ENCODE measurements around the gene ARHGAP10. TPM values are rescaled to one million over a fixed set of nuclear protein-coding genes. Genes with fewer than 3 reads are reported as not detected.
A peak's percentile ranks its signal among the peaks of the same experiment; 100 is the strongest.

The ARHGAP10 gene
- total and polyA plus RNA-seq, 3 experiments from 2014 or later: 8.6 to 14.0 (median 9.7) TPM

DNA sequence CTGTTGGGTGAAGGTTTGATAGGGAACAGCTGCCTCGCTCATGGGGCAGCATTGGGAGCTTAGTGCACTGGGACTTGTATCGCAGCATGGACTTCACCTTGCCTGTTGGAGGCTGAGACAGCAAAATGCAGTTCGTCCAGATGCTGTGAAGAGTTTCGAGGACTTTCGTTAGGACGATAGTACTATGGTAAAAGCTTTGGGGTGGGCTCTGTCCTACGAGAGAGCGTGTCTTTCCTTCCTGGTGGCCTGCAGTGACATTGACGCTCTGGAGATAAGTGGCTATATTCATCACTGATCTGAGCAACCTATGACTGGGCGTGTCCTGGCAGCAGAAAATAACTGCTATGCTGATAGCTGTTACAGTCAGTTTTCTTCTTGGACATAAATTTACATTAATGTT is 44.8 kb downstream of the ARHGAP10 start:
- Mint-ChIP-seq H3K27ac (peak overlapping the region in 1 of 8 donors; percentile 14), H3K4me3 (no peak overlapping the region), H3K27me3 (no peaks in the 10 kb centered on the region), H3K9me3 (no peaks in the 10 kb centered on the region), H3K36me3 (peaks cover 0 to 2% (median 0%) of the 10 kb centered on the region in 3 donors), H3K4me1 (peaks cover 7 to 13% (median 8%) of the 10 kb centered on the region in 3 donors)
- no peak for DNase-seq
- Histone ChIP-seq H3K27ac (ENCODE audit: low read depth, low read length) (no peak overlapping the region), H3K9me3 (ENCODE audit: low read length) (no peaks in the 10 kb centered on the region), H3K27me3 (ENCODE audit: insufficient read depth, low read length, poor library complexity, severe bottlenecking) (no peaks in the 10 kb centered on the region), H3K36me3 (ENCODE audit: insufficient read depth, low read length) (no peaks in the 10 kb centered on the region), H3K4me1 (ENCODE audit: insufficient read depth, low read length) (no peaks in the 10 kb centered on the region), H3K4me3 (ENCODE audit: low read length) (no peak overlapping the region)
- CTCF ChIA-PET: no interaction called here
- POLR2A ChIA-PET: no interaction called here

DNA sequence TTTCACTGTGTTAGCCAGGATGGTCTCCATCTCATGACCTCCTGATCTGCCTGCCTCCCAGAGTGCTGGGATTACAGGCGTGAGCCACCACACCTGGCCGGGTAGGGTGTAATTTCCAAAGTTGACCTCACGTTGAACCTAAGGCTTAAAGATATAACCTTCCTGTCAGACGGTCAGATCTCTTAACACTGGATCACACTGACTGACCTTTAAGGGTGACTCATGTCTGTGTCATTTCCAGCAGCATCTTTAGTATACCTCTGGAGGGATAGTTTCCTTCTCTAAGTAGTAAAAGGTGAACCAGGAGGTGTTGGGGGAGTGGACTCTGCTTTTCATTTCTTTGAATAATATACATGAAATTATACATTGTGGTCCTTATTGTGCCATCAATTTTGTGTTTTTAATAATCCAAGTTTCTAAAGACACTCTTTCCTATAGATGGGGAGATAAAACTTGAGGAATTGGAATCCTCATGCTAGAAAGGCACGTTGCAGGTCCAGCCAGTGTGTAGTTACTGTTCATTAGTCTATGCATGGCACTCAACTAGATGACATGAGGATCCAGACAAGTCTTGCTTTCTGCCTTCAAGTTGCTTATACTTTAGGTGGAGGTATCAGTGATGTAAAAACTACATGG is 45.7 kb downstream of the ARHGAP10 start:
- peak overlapping the region in 1 of 8 donors; percentile 72 for H3K27ac Mint-ChIP-seq

DNA sequence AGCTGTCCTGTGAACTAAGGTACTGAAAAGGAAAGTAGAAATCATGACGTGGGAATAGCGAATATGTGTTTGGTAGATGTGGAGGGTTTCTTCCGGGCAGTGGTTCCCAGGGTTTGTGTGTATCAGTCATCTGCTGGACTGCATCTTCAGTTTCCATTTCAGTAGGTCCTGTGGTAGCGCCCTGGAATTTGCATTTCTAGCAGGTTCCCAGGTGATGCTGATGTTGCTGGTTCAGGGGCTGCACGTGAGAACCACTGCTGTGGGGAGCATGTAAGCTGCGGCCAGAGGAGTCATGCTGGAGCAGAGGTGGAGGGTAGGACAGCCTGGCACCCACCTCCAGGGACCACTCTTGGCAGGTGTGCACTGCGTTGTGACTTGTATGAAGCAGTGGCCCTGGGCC is 47.1 kb downstream of the ARHGAP10 start:
- Mint-ChIP-seq H3K4me3 (no peak overlapping the region), H3K4me1 (peaks cover 13 to 20% (median 14%) of the 10 kb centered on the region in 3 donors), H3K27me3 (no peaks in the 10 kb centered on the region), H3K27ac (no peak overlapping the region), H3K36me3 (peaks cover 0 to 2% (median 0%) of the 10 kb centered on the region in 3 donors), H3K9me3 (no peaks in the 10 kb centered on the region)
- no peaks in the 10 kb centered on the region for H3K27me3 ChIP-seq (ENCODE audit: insufficient read depth, low read length, poor library complexity, severe bottlenecking)
- no peaks in the 10 kb centered on the region for H3K9me3 ChIP-seq (ENCODE audit: low read length)
- POLR2A ChIA-PET: no interaction called here
- H3K36me3 ChIP-seq (ENCODE audit: insufficient read depth, low read length): no peaks in the 10 kb centered on the region
- CTCF ChIA-PET: no interaction called here
- H3K27ac ChIP-seq (ENCODE audit: low read depth, low read length): no peak overlapping the region
- DNase-seq: no peak
- H3K4me3 ChIP-seq (ENCODE audit: low read length): no peak overlapping the region
- H3K4me1 ChIP-seq (ENCODE audit: insufficient read depth, low read length): no peaks in the 10 kb centered on the region

More for the DNA sequence above, 45.7 kb downstream of the ARHGAP10 start:
- H3K36me3 Mint-ChIP-seq: peaks cover 0 to 2% (median 0%) of the 10 kb centered on the region in 3 donors
- H3K9me3 ChIP-seq (ENCODE audit: low read length): no peaks in the 10 kb centered on the region
- ChIA-PET CTCF (no interaction called here), POLR2A (no interaction called here)
- no peaks in the 10 kb centered on the region for H3K27me3 Mint-ChIP-seq
- no peak overlapping the region for H3K27ac ChIP-seq (ENCODE audit: low read depth, low read length)
- no peak overlapping the region for H3K4me3 Mint-ChIP-seq
- no peaks in the 10 kb centered on the region for H3K36me3 ChIP-seq (ENCODE audit: insufficient read depth, low read length)
- H3K4me3 ChIP-seq (ENCODE audit: low read length): no peak overlapping the region
- no peaks in the 10 kb centered on the region for H3K27me3 ChIP-seq (ENCODE audit: insufficient read depth, low read length, poor library complexity, severe bottlenecking)
- H3K4me1 ChIP-seq (ENCODE audit: insufficient read depth, low read length): no peaks in the 10 kb centered on the region
- no peaks in the 10 kb centered on the region for H3K9me3 Mint-ChIP-seq
- peaks cover 13 to 20% (median 14%) of the 10 kb centered on the region in 3 donors for H3K4me1 Mint-ChIP-seq
- DNase-seq: no peak

DNA sequence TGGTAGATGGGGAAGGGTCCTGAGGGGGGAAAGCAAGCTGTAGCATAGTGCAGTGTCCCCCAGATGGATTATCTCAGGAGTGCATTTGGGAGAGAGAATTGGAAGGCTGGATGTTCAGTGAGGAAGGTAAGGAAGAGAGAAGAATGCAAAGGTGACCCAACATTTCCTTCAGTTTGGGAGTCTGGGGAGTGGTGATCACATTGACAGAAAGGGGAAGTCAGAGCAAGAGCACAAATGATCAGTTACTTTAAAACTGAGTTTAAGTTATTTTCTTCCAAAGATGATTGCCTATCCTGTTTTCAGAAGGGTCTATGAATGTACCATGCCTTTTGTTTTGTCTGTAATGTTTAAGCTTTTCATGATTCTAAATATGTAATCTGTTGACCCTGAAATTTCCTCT is 47.6 kb downstream of the ARHGAP10 start:
- H3K36me3 Mint-ChIP-seq: peaks cover 0 to 2% (median 0%) of the 10 kb centered on the region in 3 donors
- CTCF ChIA-PET: no interaction called here
- POLR2A ChIA-PET: no interaction called here
- H3K27me3 Mint-ChIP-seq: no peaks in the 10 kb centered on the region
- Histone ChIP-seq H3K27me3 (ENCODE audit: insufficient read depth, low read length, poor library complexity, severe bottlenecking) (no peaks in the 10 kb centered on the region), H3K36me3 (ENCODE audit: insufficient read depth, low read length) (no peaks in the 10 kb centered on the region), H3K9me3 (ENCODE audit: low read length) (no peaks in the 10 kb centered on the region), H3K4me3 (ENCODE audit: low read length) (no peak overlapping the region), H3K27ac (ENCODE audit: low read depth, low read length) (no peak overlapping the region), H3K4me1 (ENCODE audit: insufficient read depth, low read length) (no peaks in the 10 kb centered on the region)
- no peak for DNase-seq
- no peak overlapping the region for H3K4me3 Mint-ChIP-seq
- no peaks in the 10 kb centered on the region for H3K9me3 Mint-ChIP-seq
- peak overlapping the region in 3 of 8 donors; percentile 48 to 80 (median 52) for H3K27ac Mint-ChIP-seq
- H3K4me1 Mint-ChIP-seq: peaks cover 13 to 20% (median 14%) of the 10 kb centered on the region in 3 donors

DNA sequence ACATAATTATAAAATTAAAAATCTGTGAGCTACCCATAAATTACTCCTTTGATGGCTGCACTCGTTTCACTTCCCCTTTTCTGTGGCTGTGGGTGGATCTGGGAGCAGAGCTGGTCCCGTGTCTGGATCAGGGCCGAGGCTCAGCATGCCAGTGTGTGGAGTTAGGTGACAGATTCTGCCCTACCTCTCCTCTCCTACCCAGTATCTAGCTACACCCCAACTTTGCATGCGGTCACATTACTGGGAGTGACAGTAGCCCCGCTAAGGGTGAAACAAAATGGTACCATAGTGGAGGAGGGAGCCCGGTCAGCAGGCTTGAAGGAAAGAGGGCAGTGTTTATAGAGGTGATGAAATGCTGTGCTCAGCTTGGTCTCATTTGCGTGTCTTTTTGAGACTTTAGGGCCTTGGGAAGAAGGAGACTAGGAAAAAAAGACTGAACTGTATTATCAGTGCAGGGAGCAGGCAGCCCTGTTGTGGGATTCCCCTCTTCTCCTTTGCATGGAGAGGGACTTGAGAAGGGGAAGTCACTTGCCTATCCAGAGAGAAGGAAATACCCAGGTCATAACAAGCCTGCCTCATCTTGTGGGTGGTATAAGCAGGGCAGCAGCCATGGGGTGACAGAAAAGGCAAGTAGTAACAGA is 48.4 kb downstream of the ARHGAP10 start:
- Mint-ChIP-seq H3K27me3 (no peaks in the 10 kb centered on the region), H3K36me3 (peaks cover 0 to 2% (median 0%) of the 10 kb centered on the region in 3 donors), H3K9me3 (no peaks in the 10 kb centered on the region), H3K4me1 (peaks cover 16 to 24% (median 17%) of the 10 kb centered on the region in 3 donors), H3K27ac (peak overlapping the region in 5 of 8 donors; percentile 1 to 64 (median 22)), H3K4me3 (no peak overlapping the region)
- Histone ChIP-seq H3K36me3 (ENCODE audit: insufficient read depth, low read length) (no peaks in the 10 kb centered on the region), H3K9me3 (ENCODE audit: low read length) (no peaks in the 10 kb centered on the region), H3K4me1 (ENCODE audit: insufficient read depth, low read length) (no peaks in the 10 kb centered on the region), H3K4me3 (ENCODE audit: low read length) (no peak overlapping the region), H3K27ac (ENCODE audit: low read depth, low read length) (no peak overlapping the region), H3K27me3 (ENCODE audit: insufficient read depth, low read length, poor library complexity, severe bottlenecking) (no peaks in the 10 kb centered on the region)
- POLR2A ChIA-PET: no interaction called here
- CTCF ChIA-PET: no interaction called here
- DNase-seq: no peak

DNA sequence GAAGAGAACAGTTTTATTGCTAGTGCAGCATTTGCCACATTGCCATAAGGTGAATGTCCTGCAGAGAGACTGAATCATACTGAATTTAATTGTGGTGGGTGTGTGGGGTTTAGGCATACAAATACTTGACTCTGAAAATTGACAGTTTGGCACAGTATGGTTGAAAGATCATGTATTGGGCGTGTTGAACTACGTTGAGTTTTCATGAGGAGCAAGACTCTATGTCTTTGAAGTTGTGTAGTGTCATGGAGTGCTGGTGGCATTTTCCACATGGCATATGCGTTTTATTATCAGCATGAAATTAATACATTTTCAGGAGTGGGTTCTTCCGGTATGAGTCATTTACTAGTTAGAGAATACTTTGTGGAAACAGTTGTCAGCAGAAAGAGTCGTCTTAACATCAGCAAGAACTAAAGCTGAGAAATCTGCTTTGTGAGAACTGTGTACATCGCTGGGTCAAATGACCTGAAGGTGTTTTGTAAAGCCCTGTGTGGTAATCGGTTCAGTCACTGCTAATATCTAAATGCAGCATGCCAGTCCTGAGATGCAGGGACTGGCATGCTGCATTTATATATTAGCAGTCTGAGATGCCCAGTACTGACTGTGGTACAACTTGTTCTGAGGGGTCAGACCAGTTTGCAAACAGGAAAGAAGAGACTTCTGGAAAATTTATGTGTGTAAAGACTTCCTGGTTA is 50.3 kb downstream of the ARHGAP10 start:
- POLR2A ChIA-PET: no interaction called here
- peaks cover 0 to 2% (median 0%) of the 10 kb centered on the region in 3 donors for H3K36me3 Mint-ChIP-seq

DNA sequence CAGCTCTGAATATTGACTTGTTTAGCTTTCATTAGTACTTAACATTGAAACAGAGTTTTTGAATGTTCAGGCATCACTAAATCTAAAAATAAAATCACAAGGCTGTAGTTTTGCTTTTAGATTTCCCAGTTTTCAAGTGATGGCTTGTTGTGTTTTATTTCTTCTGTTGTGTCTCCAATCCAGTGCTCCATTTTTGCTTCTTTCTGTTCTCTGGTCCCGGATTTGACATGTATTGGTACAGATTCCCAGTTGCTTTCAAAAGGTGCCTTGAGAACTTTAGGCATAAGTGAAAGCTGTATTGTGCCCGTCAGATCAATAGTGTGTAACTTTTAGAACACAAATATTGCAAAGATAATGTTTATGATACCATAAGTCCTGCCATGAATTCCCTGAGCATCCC is 53.2 kb downstream of the ARHGAP10 start:
- Mint-ChIP-seq H3K4me3 (no peak overlapping the region), H3K4me1 (peaks cover 29 to 43% (median 32%) of the 10 kb centered on the region in 3 donors), H3K27me3 (no peaks in the 10 kb centered on the region), H3K36me3 (no peaks in the 10 kb centered on the region), H3K27ac (peak overlapping the region in 4 of 8 donors; percentile 2 to 61 (median 18)), H3K9me3 (no peaks in the 10 kb centered on the region)
- Histone ChIP-seq H3K27ac (ENCODE audit: low read depth, low read length) (no peak overlapping the region), H3K36me3 (ENCODE audit: insufficient read depth, low read length) (no peaks in the 10 kb centered on the region), H3K4me1 (ENCODE audit: insufficient read depth, low read length) (no peaks in the 10 kb centered on the region), H3K27me3 (ENCODE audit: insufficient read depth, low read length, poor library complexity, severe bottlenecking) (no peaks in the 10 kb centered on the region), H3K4me3 (ENCODE audit: low read length) (no peak overlapping the region), H3K9me3 (ENCODE audit: low read length) (no peaks in the 10 kb centered on the region)
- POLR2A ChIA-PET: no interaction called here
- DNase-seq: no peak
- CTCF ChIA-PET: interaction anchor here (0.8 to 1.2 kb wide), 4 partner anchors 12 to 80 kb away, joined by 3 read pairs; partner anchors contain the start of gene ARHGAP10

More for the DNA sequence above, 50.3 kb downstream of the ARHGAP10 start:
- Histone ChIP-seq H3K36me3 (ENCODE audit: insufficient read depth, low read length) (no peaks in the 10 kb centered on the region), H3K9me3 (ENCODE audit: low read length) (no peaks in the 10 kb centered on the region), H3K4me3 (ENCODE audit: low read length) (no peak overlapping the region), H3K27me3 (ENCODE audit: insufficient read depth, low read length, poor library complexity, severe bottlenecking) (no peaks in the 10 kb centered on the region), H3K4me1 (ENCODE audit: insufficient read depth, low read length) (no peaks in the 10 kb centered on the region), H3K27ac (ENCODE audit: low read depth, low read length) (no peak overlapping the region)
- DNase-seq: no peak
- Mint-ChIP-seq H3K4me1 (peaks cover 31 to 41% (median 34%) of the 10 kb centered on the region in 3 donors), H3K27ac (peak overlapping the region in 4 of 8 donors; percentile 0 to 57 (median 33)), H3K9me3 (no peaks in the 10 kb centered on the region), H3K4me3 (peak overlapping the region in 3 of 7 donors; percentile 8 to 38 (median 20)), H3K27me3 (no peaks in the 10 kb centered on the region)
- CTCF ChIA-PET: no interaction called here

DNA sequence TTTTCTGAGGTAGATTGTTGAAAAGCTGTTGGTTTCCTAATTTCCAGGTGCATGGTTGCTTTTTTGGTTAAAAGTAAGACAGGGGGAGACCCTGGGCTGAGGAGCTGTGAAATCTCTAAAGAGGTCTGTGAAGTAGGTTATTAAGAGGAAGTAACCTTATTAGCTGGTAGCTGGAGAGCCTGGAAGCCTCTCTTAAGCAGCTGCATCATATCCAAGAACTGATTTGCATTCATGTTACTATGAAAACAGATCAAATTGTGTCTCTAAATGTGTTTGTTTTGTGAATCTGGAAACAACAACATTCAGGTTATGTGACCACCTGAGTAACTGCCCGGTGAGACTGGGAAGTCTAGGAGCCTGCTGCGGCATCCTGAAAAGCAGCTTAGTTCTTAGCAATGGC is 54.1 kb downstream of the ARHGAP10 start:
- CTCF ChIA-PET: interaction anchor here (0.8 to 1.2 kb wide), 3 partner anchors 11 to 79 kb away, joined by 3 read pairs; partner anchors contain the start of gene ARHGAP10
- peak overlapping the region in 3 of 8 donors; percentile 3 to 22 (median 8) for H3K27ac Mint-ChIP-seq
- no peaks in the 10 kb centered on the region for H3K27me3 Mint-ChIP-seq
- H3K36me3 Mint-ChIP-seq: no peaks in the 10 kb centered on the region
- Histone ChIP-seq H3K4me1 (ENCODE audit: insufficient read depth, low read length) (no peaks in the 10 kb centered on the region), H3K9me3 (ENCODE audit: low read length) (no peaks in the 10 kb centered on the region), H3K27ac (ENCODE audit: low read depth, low read length) (no peak overlapping the region), H3K4me3 (ENCODE audit: low read length) (no peak overlapping the region), H3K27me3 (ENCODE audit: insufficient read depth, low read length, poor library complexity, severe bottlenecking) (no peaks in the 10 kb centered on the region), H3K36me3 (ENCODE audit: insufficient read depth, low read length) (no peaks in the 10 kb centered on the region)
- POLR2A ChIA-PET: no interaction called here
- no peak overlapping the region for H3K4me3 Mint-ChIP-seq
- no peak for DNase-seq
- no peaks in the 10 kb centered on the region for H3K9me3 Mint-ChIP-seq
- peaks cover 25 to 34% (median 32%) of the 10 kb centered on the region in 3 donors for H3K4me1 Mint-ChIP-seq
